ENCODE results near the gene U2SURP. TPM values are rescaled to one million over a fixed set of nuclear protein-coding genes. Genes with fewer than 3 reads are reported as not detected.

The U2SURP gene
- total RNA-seq, 4 donors from 2014 or later, result 36.7 to 180 (median 79.3) TPM

- Histone ChIP-seq H3K4me1 (no peaks in the 10 kb centered on the region), H3K36me3 (no peaks in the 10 kb centered on the region), H3K27me3 (no peaks in the 10 kb centered on the region), H3K4me3 (no peak overlapping the region), H3K27ac (no peak overlapping the region), H3K9me3 (no peaks in the 10 kb centered on the region)
- WGBS, 2 donors (ENCODE audit: low coverage in 1 of 2), result 86% methylated on average over 7 of the region's 7 CpGs; no CpG with 5 or more reads in 1 of the 2 donors
- no peak for DNase-seq
- no peak for TF ChIP-seq CTCF (IDR thresholded peaks at IDR 0.05)
- no peak for TF ChIP-seq POLR2A (IDR thresholded peaks at IDR 0.05)
- no peak for TF ChIP-seq POLR2AphosphoS5 (IDR thresholded peaks at IDR 0.05)
- in situ Hi-C loops (cut with MboI; ENCODE audit: low pct_ligation_motif_present in 1 of 4, low pct_unique_long_range_greater_than_20kb in 1 of 4, low sequenced_read_pairs in 3 of 4), result loop anchor here (10.0 to 25.0 kb wide), 5 partner anchors 155 to 408 kb away; partner anchors contain the start of genes PLS1 (in 3 of the 4) and ATR (in 1 of the 4)
- intact Hi-C loops (cut with DNase I; ENCODE audit: low total_unique reads), result no loop called here
Measured at GRCh38 chr3:142992323-142992722, 9.0 kb upstream of the U2SURP start.

- Histone ChIP-seq H3K9me3 (no peaks in the 10 kb centered on the region), H3K4me1 (no peaks in the 10 kb centered on the region), H3K27me3 (no peaks in the 10 kb centered on the region), H3K27ac (no peak overlapping the region), H3K4me3 (no peak overlapping the region), H3K36me3 (no peaks in the 10 kb centered on the region)
- intact Hi-C loops (cut with DNase I; ENCODE audit: low total_unique reads), result no loop called here
- TF ChIP-seq EP300 (IDR thresholded peaks at IDR 0.05; ENCODE audit: low read depth) (no peak), POLR2AphosphoS5 (IDR thresholded peaks at IDR 0.05) (no peak), CTCF (IDR thresholded peaks at IDR 0.05) (peak; percentile 52 to 65 (median 60)), POLR2A (IDR thresholded peaks at IDR 0.05) (no peak)
- peak; percentile 54 for DNase-seq
- 17 to 25% methylated on average over 4 of the region's 4 CpGs for WGBS, 2 donors (ENCODE audit: low coverage in 1 of 2)
- in situ Hi-C loops (cut with MboI; ENCODE audit: low pct_ligation_motif_present in 1 of 4, low pct_unique_long_range_greater_than_20kb in 1 of 4, low sequenced_read_pairs in 3 of 4), result loop anchor here (10.0 to 25.0 kb wide), 5 partner anchors 157 to 409 kb away; partner anchors contain the start of genes PLS1 (in 3 of the 4) and ATR (in 1 of the 4)
Measured at GRCh38 chr3:142993958-142994442, 7.4 kb upstream of the U2SURP start.

- peaks cover 5 to 13% (median 10%) of the 10 kb centered on the region in 4 donors for H3K4me1 ChIP-seq
- intact Hi-C loops (cut with DNase I; ENCODE audit: low total_unique reads) (no loop called here), in situ Hi-C loops (cut with MboI; ENCODE audit: low pct_ligation_motif_present in 1 of 4, low pct_unique_long_range_greater_than_20kb in 1 of 4, low sequenced_read_pairs in 3 of 4) (loop anchor here (10.0 to 25.0 kb wide), 5 partner anchors 160 to 413 kb away; partner anchors contain the start of genes PLS1 (in 3 of the 4) and ATR (in 1 of the 4))
- no peaks in the 10 kb centered on the region for H3K9me3 ChIP-seq
- H3K4me3 ChIP-seq, result no peak overlapping the region
- WGBS, 2 donors (ENCODE audit: low coverage in 1 of 2), result 24 to 25% methylated on average over 2 of the region's 2 CpGs
- TF ChIP-seq EP300 (IDR thresholded peaks at IDR 0.05; ENCODE audit: low read depth) (no peak), CTCF (IDR thresholded peaks at IDR 0.05) (no peak), POLR2AphosphoS5 (IDR thresholded peaks at IDR 0.05) (no peak), POLR2A (IDR thresholded peaks at IDR 0.05) (no peak)
- DNase-seq, result no peak
- no peaks in the 10 kb centered on the region for H3K36me3 ChIP-seq
- no peak overlapping the region for H3K27ac ChIP-seq
- no peaks in the 10 kb centered on the region for H3K27me3 ChIP-seq
Measured at GRCh38 chr3:142997330-142997729, 4.0 kb upstream of the U2SURP start.

- no peak for DNase-seq
- TF ChIP-seq POLR2A (IDR thresholded peaks at IDR 0.05) (no peak), CTCF (IDR thresholded peaks at IDR 0.05) (no peak), EP300 (IDR thresholded peaks at IDR 0.05; ENCODE audit: low read depth) (no peak), POLR2AphosphoS5 (IDR thresholded peaks at IDR 0.05) (no peak)
- Histone ChIP-seq H3K27me3 (no peaks in the 10 kb centered on the region), H3K27ac (no peak overlapping the region), H3K4me1 (peaks cover 13 to 24% (median 21%) of the 10 kb centered on the region in 4 donors), H3K36me3 (no peaks in the 10 kb centered on the region), H3K9me3 (no peaks in the 10 kb centered on the region), H3K4me3 (no peak overlapping the region)
- intact Hi-C loops (cut with DNase I; ENCODE audit: low total_unique reads) (no loop called here), in situ Hi-C loops (cut with MboI; ENCODE audit: low pct_ligation_motif_present in 1 of 4, low pct_unique_long_range_greater_than_20kb in 1 of 4, low sequenced_read_pairs in 3 of 4) (loop anchor here (10.0 to 25.0 kb wide), 5 partner anchors 161 to 414 kb away; partner anchors contain the start of genes PLS1 (in 3 of the 4) and ATR (in 1 of the 4))
- WGBS, 2 donors (ENCODE audit: low coverage in 1 of 2), result 82 to 89% methylated on average over 3 of the region's 3 CpGs
Measured at GRCh38 chr3:142998439-142998838, 2.9 kb upstream of the U2SURP start.
